ENCODE measurements around the gene PRPF31. TPM values are rescaled to one million over a fixed set of nuclear protein-coding genes. Genes with fewer than 3 reads are reported as not detected.
"Not testable (repeated sequence)": the region's sequence is repeated elsewhere in the genome, so short reads cannot be mapped to it uniquely, and the experiment has no call there.

The PRPF31 gene, protein sequence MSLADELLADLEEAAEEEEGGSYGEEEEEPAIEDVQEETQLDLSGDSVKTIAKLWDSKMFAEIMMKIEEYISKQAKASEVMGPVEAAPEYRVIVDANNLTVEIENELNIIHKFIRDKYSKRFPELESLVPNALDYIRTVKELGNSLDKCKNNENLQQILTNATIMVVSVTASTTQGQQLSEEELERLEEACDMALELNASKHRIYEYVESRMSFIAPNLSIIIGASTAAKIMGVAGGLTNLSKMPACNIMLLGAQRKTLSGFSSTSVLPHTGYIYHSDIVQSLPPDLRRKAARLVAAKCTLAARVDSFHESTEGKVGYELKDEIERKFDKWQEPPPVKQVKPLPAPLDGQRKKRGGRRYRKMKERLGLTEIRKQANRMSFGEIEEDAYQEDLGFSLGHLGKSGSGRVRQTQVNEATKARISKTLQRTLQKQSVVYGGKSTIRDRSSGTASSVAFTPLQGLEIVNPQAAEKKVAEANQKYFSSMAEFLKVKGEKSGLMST
- total RNA-seq: 25.3 TPM

DNA sequence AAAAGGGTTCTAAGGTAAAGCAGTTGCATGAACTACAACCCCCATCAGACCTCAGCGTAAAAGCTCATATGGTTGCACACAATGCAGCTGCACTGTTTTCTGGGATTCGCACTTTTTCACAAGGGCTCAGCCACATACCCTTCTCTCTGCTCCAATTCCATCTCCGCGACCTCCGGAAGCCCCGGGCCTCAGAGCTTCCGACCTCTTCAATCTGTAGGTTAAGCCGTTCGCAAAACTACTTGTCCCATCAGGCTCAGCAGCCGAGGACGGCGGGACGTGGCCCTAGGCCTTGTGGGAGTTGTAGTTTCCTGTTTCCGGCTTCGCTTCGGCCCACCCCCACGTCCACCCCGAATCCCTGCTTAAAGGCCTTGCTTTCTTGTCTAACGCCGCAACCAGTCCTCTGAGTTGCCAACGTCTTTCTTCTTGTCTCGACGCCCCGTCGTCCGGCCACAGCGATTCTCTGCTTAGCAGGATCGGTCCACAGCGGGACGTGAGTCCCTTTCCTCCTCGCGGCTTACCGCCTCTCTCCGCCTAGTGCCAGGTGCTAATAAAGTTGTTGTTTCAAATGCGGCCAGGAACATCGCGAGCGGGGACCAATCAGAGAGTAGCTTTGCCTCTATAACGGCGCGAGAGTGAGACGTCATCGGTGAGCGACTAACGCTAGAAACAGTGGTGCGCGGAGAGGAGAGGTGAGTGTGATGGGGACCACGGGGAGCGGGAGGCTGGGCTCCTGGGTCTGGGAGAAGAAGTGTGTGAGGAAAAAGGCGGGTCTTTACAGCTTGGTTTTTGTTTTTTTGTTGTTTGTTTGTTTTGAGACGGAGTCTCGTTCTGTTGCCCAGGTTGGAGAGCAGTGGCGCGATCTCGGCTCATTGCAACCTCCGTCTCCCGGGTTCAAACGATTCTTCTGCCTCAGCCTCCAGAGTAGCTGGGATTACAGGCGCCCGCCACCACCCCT, at the start of gene PRPF31, which contains the start of gene TFPT:
Gene PRPF31, plus strand, starts transcription at position 646 of the 955 bp plus-strand sequence. CDS start 2,525 bp downstream, outside the sequence.
Gene TFPT, minus strand, starts transcription at position 549 of the 955 bp plus-strand sequence. Its CDS starts 388 bp downstream, at position 161.
- peak; percentile 90 to 95 for DNase-seq (ENCODE audit: low spot score in 2 of 2)
- no peak for FAIRE-seq

DNA sequence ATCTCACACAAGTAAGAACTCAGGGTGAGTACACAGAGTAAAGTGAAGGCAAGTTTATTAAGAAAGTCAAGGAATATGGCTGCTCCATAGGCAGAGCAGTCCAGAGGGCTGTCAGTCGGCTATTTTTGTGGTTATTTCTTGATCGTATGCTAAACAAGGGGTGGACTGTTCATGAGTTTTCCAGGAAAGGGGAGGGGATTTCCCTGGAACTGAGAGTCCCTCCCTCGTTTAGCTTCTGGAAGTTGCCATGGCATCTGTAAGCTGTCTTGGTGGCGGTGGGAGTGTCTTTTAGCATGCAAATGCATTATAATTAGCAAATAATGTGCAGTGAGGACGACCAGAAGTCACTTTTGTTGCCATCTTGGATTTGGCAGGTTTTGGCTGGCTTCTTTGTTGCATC, 46.1 kb upstream of the PRPF31 start:
- no peak for DNase-seq (ENCODE audit: low spot score in 2 of 2)
- FAIRE-seq: no peak

DNA sequence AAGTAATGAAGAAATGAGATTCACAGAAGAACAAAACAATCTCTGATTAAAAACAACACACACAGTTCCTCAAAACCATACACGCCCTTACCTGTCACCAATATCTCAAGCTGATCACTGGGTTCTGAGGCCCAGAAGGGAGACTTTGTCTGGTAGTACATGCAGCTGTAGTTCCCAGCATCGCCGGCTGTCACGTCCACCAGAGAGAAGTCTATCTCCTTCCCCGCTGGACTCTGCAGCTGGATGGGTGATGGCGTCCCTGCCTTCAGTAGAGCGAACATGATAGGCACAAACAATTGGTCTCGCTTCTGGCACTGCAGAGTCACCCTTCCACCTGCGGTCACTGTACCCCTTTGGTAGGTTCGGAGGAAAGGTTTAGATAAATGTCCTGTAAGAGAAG, 41.7 kb upstream of the PRPF31 start:
- no peak for FAIRE-seq

DNA sequence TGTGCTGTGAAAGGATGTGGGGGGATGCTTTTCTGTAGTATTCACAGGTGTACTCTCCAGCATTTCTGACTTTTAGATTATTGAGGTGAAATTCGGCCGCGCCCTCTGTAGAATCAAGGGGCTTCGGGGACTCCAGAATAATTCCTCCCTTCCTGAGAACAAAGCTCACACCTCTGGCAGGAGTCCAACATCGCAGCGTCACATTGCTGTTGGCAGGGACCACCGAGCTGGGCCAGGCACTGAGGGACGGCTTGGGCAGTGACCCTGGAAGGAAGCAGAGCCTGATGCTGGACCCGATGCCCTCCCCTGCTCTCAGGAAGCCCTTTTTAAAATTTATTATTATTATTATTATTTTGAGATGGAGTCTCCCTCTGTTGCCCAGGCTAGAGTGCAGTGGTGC, 40.7 kb upstream of the PRPF31 start:
- no peak for FAIRE-seq
- no peak for DNase-seq (ENCODE audit: low spot score in 2 of 2)

More for the DNA sequence above, 41.7 kb upstream of the PRPF31 start:
- no peak for DNase-seq (ENCODE audit: low spot score in 2 of 2)

DNA sequence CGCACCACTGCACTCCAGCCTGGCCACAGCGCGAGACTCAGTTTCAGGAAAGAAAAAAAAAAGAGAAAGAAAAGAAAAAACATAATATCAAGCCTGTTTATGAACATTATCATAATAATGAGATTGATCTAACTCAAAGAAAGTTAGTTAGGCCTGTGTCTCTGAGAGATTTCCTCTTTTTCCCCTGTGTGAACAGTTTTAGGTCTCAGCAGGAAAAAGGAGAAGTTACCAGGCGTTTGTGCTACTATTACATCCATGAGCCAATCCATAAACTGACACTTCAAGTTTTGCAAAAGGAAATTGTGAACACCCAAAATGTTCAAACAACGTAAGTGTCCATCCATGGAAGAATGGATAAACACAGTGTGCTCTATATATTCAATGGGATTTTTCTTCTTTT, 38.2 kb upstream of the PRPF31 start:
- no peak for DNase-seq (ENCODE audit: low spot score in 2 of 2)
- no peak for FAIRE-seq

DNA sequence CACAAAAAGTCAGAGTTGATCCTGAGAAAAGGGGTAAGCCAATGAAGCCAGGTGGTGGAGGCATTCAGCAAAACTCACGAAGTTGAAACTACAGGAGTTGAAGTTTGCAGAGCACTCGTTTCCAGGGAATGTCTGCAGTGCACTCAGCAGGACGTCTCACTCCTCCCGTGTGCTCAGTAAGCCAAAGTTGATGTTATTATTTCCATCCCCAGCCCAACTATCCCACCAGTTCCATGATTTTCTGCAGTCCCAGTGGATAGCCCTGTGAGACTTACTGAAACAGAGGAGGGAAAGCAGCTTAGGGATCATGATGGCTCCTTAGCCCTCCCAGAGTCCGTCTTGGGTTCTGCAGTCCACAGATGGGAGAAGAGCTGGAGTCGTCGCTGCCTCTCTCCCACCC, 34.5 kb upstream of the PRPF31 start, which contains the start of gene TARM1:
Gene TARM1, minus strand, starts transcription at position 334 of the 400 bp plus-strand sequence. Its CDS starts 25 bp downstream, at position 309.
- DNase-seq (ENCODE audit: low spot score in 2 of 2) (no peak), FAIRE-seq (no peak)

DNA sequence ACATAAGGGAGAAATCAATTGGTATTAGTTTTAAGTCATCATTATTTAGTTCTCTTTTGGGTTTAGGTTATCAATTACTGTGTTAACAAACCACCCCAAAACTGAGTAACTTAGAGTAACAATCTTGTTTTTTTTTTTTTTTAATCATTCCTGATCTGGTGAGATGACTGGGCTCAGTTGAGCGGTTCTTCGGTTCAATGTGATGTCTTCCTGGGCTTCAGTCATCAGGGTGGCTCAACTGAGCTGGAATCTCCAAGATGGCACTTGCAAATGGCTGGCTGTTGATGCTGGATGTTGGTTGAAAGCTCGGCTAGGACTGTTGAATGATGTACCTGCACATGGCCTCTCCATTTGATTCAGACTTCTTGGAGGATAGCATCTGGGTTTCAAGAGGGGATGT, 31.1 kb upstream of the PRPF31 start:
- no peak for FAIRE-seq
- no peak for DNase-seq (ENCODE audit: low spot score in 2 of 2)

DNA sequence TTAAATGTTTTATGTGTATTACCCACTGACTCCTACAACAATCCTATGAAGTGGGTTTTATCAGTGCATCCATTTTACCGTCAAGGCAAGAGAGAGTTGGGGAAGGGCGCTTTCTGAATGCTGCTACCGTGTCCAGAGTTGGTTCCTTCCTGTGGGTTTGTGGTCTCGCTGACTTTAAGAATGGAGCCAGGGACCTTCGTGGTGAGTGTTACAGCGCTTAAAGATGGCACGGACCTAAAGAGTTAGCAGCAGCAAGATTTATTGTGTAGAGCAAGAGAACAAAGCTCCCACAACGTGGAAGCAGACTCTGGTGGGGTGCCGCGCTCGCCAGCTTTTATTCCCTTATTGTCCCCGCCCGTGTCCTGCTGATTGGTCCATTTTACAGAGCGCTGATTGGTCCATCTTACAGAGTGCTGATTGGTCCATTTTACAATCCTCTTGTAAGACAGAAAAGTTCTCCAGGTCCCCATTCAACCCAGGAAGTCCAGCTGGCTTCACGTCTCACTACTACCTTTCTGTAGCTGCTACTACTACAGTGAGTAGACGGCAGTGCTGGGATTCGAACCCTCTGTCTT, 21.0 kb upstream of the PRPF31 start:
- FAIRE-seq: no peak
- DNase-seq (ENCODE audit: low spot score in 2 of 2): no peak

DNA sequence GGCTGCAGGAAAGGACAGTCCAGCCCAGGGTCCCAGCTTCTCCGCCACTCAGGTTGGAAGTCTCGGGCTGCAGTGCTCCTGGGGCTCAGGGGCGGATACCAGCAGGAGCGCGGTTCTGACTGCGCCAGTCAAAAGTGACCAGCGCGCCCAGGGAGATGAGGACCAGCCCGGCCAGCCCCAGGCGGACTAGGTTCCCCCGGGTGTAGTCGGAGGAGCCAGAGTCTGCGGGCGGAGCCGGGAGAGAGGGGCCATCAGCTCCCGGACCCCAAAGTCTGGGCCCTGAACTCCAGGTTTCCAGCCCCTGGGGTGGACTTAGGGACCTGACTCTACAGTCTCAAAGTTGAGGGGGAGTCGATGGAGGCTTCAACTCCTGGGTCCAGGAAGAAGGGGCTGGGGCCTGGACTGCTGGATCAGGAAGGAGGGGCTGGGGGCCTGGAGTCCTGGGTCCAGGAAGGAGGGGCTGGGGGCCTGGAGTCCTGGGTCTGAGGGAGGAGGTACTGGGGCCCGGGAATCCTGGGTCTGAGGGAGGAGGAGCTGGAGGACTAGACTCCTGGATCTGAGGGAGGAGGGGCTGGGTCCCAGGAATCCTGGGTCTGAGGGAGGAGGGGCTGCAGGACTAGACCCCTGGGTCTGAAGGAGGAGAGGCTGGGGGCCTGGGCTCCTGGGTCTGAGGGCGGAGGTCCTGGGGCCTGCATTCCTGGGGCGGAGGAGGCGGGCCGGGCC, 20.3 kb upstream of the PRPF31 start:
- no peak for DNase-seq (ENCODE audit: low spot score in 2 of 2)
- no peak for FAIRE-seq

DNA sequence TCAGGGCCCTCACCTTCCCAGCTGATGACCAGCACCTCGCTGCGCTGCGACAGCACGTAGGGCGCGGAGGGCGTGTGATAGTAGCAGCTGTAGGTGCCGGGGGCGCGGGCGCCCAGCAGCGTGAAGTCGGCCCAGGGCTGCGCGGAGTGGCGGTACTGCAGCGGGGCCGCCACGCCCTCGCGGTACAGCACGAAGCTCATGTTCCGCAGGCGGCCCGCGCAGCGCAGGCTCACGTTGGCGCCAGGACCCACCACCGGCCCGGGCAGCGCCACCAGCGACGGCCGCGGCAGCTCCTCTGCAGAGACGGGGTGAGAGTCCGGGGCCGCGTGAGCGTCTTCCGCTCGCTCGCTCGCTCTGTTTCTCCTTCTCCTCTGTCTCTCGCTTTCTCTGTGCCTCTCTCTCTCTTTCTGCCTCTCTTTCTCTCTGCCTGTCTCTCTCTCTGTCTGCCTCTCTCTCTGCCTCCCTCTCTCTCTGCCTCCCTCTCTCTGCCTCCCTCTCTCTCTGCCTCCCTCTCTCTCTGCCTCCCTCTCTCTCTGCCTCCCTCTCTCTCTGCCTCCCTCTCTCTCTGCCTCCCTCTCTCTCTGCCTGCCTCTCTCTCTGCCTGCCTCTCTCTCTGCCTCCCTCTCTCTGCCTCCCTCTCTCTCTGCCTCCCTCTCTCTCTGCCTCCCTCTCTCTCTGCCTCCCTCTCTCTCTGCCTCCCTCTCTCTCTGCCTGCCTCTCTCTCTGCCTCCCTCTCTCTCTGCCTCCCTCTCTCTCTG, 19.5 kb upstream of the PRPF31 start:
- FAIRE-seq: not testable (repeated sequence)
- peak in 1 of 2 donors; percentile 54 for DNase-seq (ENCODE audit: low spot score in 2 of 2)

DNA sequence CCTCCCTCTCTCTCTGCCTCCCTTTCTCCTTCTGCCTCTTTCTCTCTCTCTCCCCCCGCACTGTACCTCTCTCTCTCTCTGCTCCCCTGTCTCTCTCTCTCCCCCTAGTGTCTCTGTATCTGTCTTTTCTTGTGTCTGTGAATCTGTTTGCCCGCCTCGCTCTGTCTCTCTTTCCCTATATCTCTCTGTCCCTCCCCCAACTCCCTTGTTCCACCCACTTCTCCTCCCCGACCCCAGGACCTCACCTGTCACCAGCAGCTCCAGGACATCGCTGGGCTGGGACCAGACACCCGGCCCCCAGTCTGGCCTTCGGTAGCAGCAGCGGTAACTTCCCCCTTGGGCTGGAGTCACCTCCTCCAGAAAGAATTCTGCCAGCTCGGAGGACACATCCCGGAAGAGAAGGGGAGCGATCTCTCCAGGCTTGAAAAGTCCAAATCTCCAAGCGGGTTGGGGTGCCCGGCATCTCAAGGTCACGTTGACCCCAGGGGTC, 18.9 kb upstream of the PRPF31 start:
- DNase-seq (ENCODE audit: low spot score in 2 of 2): no peak
- FAIRE-seq: no peak

DNA sequence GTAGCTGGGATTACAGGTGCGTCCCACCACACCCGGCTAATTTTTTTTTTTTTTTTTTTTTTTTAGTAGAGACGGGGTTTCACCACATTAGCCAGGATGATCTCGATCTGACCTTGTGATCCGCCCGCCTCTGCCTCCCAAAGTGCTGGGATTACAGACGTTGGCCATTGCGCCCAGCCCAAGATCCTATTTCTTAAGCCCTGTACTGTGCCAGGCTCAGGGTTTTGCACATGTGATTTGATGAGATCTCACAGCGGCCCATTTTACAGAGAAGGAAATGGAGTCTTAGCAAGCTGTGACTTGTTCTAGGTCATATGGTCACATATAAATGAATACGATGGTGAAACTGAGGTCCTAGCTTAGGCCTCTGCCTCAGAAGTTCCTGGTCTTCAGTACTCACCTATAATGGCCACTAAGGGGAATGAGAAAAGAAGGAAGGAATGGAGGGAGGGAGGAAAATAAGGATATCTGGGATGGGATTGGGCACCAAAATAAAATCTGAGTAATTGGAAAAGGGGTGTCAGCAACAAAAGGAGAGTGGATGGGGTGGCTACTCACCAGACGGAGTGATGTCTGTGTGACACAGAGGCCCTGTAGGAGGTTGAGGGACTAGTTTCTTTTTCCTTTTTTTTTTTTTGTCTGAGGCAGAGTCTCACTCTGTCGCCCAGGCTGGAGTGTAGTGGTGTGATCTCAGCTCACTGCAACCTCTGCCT, 16.2 kb upstream of the PRPF31 start:
- no peak for FAIRE-seq
- DNase-seq (ENCODE audit: low spot score in 2 of 2): no peak

DNA sequence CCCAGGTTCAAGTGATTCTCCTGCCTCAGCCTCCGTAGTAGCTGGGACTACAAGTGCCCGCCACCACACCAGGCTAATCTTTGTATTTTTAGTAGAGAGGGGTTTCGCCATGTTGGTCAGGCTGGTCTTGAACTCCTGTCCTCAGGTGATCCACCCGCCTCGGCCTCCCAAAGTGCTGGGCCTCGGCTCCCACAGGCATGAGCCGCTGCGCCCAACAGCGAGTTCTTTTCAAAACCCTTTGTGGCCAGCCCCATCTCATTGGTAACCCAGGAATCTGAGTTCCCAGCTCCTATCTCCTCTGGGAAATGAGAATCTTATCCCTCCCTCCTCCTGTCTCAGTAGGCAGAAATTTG, 15.7 kb upstream of the PRPF31 start:
- not testable (repeated sequence) for FAIRE-seq; DNase-seq (ENCODE audit: low spot score in 2 of 2)

DNA sequence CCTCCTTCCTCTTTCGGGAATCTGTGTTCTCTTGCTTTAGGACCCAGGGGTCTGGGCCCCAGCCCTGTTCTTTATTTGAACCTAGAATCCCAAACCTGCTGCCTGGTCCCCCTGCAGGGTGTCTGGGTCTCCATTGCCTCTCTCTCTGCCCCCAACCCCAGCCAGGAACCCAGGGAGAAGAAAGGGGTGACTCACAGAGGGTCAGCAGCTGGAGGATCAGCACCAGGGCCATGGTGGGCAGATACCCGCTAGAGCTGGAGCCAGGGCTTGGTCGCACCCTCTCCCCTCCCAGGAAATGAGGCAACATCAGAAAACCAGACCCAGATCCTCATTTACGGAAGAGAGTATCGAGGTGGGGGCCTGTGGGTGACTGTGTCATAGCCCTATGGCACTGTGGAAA, 15.0 kb upstream of the PRPF31 start, which contains the start of gene OSCAR:
Gene OSCAR, minus strand, starts transcription at position 243 of the 400 bp plus-strand sequence. Its CDS starts 11 bp downstream, at position 232.
- DNase-seq (ENCODE audit: low spot score in 2 of 2) (no peak), FAIRE-seq (no peak)

DNA sequence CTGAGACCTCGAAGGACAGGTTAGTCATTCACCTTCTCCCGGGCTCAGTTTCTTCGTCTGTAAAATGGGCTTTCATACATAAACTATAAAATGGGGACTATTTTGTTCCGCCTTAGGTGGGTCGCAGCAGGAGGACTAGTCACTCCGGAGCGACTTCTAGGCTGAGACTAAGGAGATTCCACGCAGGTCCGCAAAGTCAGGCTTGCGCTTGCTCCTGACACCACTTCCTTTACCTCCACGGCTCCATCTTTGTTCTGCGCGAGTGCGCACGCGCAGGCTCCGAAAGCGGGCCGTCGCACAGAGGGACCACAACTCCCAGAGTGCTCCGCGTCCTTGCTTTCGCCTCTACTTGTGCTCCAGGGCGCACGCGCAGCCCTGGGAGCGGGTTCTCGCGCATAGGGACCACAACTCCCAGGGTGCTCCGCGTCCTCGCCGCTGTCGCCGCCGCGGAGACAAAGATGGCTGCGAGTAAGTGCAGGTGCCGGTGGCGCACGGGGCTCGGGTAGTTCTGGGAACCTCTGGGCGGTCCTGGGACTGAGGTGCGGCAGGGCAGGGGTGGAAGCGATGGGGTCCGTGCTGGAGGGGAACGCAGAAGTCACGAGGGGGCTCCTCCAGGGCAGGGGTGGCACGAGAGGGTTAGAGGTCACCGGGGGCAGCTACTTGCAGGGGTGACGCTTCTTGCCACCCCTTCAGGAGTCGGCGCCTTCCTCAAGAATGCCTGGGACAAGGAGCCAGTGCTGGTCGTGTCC, 13.0 kb upstream of the PRPF31 start, which contains the start of gene NDUFA3:
Gene NDUFA3, plus strand, starts transcription at position 435 of the 749 bp plus-strand sequence. Its CDS starts 24 bp downstream, at position 459.
- no peak for FAIRE-seq
- peak; percentile 97 to 99 for DNase-seq (ENCODE audit: low spot score in 2 of 2)

DNA sequence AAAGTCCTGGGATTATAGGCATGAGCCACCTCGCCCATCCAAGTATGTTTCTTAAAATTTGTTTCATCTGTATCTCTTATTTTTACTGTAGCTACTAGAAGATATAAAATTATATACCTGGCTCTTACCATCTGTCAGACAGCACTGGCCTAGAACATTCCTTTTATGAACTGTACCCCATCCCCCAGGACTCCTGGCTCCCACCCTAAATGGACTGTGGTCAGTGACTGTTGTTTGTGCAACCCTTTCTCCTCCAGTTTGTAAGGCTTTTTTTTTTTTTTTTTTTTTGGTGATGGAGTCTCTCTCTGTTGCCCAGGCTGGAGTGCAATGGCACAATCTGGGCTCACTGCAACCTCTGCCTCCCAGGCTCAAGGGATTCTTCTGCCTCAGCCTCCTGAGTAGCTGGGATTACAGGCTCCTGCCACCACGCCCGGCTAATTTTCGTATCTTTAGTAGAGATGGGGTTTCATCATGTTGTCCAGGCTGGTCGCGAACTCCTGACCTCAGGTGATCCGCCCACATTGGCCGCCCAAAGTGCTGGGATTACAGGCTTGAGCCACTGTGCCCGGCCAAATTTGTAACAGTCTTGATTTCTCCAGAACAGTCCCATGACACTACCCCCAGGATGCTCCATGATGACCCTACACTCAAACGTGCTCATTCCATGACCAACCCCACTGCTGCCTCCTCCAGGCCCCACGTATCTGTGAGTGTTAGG, 10.4 kb upstream of the PRPF31 start:
- DNase-seq (ENCODE audit: low spot score in 2 of 2): no peak
- FAIRE-seq: no peak

DNA sequence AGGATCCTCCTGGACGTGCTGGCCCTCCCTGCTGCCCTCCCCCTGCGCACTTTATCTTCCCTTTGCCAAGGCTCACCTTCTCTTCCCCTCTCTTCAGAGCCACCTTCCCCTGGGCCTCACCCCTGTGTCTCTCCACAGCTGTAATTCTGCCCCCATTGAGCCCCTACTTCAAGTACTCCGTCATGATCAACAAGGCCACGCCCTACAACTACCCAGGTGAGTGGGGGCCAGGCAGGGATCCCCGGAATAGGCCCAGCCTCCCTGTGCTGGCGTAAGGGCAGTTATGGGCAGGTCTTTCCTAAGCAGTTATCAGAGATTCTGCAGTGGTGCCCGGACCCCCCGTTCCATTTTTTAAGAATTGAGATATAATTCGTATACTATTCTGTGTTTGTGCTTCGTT, 9.8 kb upstream of the PRPF31 start:
- DNase-seq (ENCODE audit: low spot score in 2 of 2) (no peak), FAIRE-seq (no peak)
